MCF 10A (cell line): ENCODE results near the gene IFI27L1. TPM values are rescaled to one million over a fixed set of nuclear protein-coding genes. Genes with fewer than 3 reads are reported as not detected.

ENCODE experiments used
- BruUV-seq: library from RNA; stranded (reverse); fragments of 400-500 nt; replicated peaks from 2 replicates; lab custom pipeline; 2021; lab: Mats Ljungman, UMichigan
- CTCF ChIA-PET: fragments of 300-600 bp; sonication (Branson Sonifier 250); formaldehyde crosslinking; extraction: SDS; loops from one replicate; lab custom pipeline; 2021; ENCODE audit warnings: antibody characterized with exemption, inconsistent platforms; lab: Yijun Ruan, JAX
- POLR2A ChIA-PET: fragments of 300-600, 350-650 bp; sonication (Branson Sonifier 250); formaldehyde crosslinking; extraction: SDS; loops from one replicate; lab custom pipeline; 2020; ENCODE audit warnings: antibody characterized with exemption, inconsistent platforms; lab: Yijun Ruan, JAX
- DNase-seq: peaks from one replicate; pipeline ENCODE4 v3.0.0-alpha.2; 2018; ENCODE audit not compliant: unreplicated experiment
- H3K27ac Mint-ChIP-seq: one replicate; pipeline ENCODE4 v1.8.0; 2022; ENCODE audit warnings: mild to moderate bottlenecking, low read depth, mixed read lengths; ENCODE audit not compliant: unreplicated experiment
- H3K27me3 Mint-ChIP-seq: one replicate; pipeline ENCODE4 v1.8.0; 2022; ENCODE audit warnings: mixed read lengths; ENCODE audit not compliant: insufficient read depth, unreplicated experiment
- H3K36me3 Mint-ChIP-seq: one replicate; pipeline ENCODE4 v1.8.0; 2022; ENCODE audit warnings: mild to moderate bottlenecking, moderate library complexity, mixed read lengths; ENCODE audit not compliant: insufficient read depth, unreplicated experiment
- H3K4me1 Mint-ChIP-seq: one replicate; pipeline ENCODE4 v1.8.0; 2022; ENCODE audit warnings: mixed read lengths; ENCODE audit not compliant: insufficient read depth, unreplicated experiment
- H3K4me3 Mint-ChIP-seq: one replicate; pipeline ENCODE4 v1.8.0; 2022; ENCODE audit warnings: mild to moderate bottlenecking, moderate library complexity, mixed read lengths; ENCODE audit not compliant: unreplicated experiment
- H3K9me3 Mint-ChIP-seq: one replicate; pipeline ENCODE4 v1.8.0; 2022; ENCODE audit warnings: mixed read lengths; ENCODE audit not compliant: unreplicated experiment
- intact Hi-C: fragments of 100-400 bp; cut with micrococcal nuclease; formaldehyde crosslinking; loops from 2 replicates; pipeline ENCODE4 v1.14.1; 2022
- total RNA-seq: library from RNA; stranded (reverse); gene quantifications from 2 replicates; pipeline ENCODE4 v1.2.3, GENCODE V29; 2022
- TF ChIP-seq, protein P1 (sequence below): fragments of 200-600 bp; IDR thresholded peaks from one replicate; pipeline ENCODE4 v1.8.0; 2022; ENCODE audit warnings: antibody characterized with exemption, mild to moderate bottlenecking; ENCODE audit not compliant: unreplicated experiment

Gene IFI27L1
- total RNA-seq, 1 experiment from 2014 or later: 18.4 TPM

DNA sequence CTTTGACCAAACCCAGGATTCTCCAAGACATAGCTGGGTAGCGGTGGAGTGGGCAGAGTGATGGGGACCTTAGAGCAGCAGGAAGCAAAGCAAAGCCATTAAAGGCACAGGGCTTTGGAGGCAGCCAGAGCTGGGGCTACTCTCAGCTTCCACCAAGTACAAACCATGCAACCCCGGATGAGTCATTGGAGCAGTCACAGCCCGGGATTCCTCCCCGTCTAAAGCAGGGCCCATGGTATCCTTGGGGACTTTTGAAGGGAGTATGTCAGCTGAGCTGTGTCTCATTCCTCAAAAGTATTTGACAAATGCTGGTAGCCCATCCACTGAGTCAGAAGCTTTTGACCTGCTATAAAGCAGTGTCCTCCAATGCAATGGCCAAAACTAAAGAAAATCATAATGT is 19.7 kb downstream of the IFI27L1 start:
- intact Hi-C loops: no loop called here
- CTCF ChIA-PET: interaction anchor here (0.7 to 1.3 kb wide), 2 partner anchors 31 to 36 kb away, joined by 3 read pairs; no protein-coding TSS in a partner anchor
- Mint-ChIP-seq H3K9me3 (no peaks in the 10 kb centered on the region), H3K4me3 (no peak overlapping the region), H3K36me3 (no peaks in the 10 kb centered on the region), H3K4me1 (no peaks in the 10 kb centered on the region), H3K27me3 (no peaks in the 10 kb centered on the region), H3K27ac (no peak overlapping the region)
- TF ChIP-seq, protein P1, sequence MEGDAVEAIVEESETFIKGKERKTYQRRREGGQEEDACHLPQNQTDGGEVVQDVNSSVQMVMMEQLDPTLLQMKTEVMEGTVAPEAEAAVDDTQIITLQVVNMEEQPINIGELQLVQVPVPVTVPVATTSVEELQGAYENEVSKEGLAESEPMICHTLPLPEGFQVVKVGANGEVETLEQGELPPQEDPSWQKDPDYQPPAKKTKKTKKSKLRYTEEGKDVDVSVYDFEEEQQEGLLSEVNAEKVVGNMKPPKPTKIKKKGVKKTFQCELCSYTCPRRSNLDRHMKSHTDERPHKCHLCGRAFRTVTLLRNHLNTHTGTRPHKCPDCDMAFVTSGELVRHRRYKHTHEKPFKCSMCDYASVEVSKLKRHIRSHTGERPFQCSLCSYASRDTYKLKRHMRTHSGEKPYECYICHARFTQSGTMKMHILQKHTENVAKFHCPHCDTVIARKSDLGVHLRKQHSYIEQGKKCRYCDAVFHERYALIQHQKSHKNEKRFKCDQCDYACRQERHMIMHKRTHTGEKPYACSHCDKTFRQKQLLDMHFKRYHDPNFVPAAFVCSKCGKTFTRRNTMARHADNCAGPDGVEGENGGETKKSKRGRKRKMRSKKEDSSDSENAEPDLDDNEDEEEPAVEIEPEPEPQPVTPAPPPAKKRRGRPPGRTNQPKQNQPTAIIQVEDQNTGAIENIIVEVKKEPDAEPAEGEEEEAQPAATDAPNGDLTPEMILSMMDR: no peak
- DNase-seq: peak; percentile 49
- POLR2A ChIA-PET: interaction anchor here (0.8 to 1.4 kb wide), 2 partner anchors 9 to 19 kb away, joined by 3 to 4 read pairs; partner anchors contain the start of gene IFI27L1
- no TSS peak for BruUV-seq

DNA sequence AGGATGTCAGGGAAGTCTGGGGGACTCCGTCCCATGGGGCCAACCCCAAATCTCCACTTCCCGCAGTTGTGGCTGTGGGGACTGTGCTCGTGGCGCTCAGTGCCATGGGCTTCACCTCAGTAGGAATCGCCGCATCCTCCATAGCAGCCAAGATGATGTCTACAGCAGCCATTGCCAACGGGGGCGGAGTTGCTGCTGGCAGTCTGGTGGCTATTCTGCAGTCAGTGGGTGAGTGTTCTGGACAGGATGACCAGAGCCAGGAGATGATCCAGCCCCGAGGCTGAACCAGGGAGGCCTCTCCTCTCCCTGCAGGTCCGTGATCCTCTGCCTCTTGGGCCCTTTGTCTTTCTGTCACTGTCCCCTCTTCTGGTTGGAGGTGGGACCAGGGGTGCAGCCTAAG is 20.6 kb downstream of the IFI27L1 start:
- TF ChIP-seq, protein P1: no peak
- intact Hi-C loops: no loop called here
- ChIA-PET POLR2A (interaction anchor here (1.4 kb wide), 1 partner anchor 10 kb away, joined by 3 read pairs; no protein-coding TSS in a partner anchor), CTCF (no interaction called here)
- H3K4me3 Mint-ChIP-seq: no peak overlapping the region
- no peaks in the 10 kb centered on the region for H3K36me3 Mint-ChIP-seq
- H3K27me3 Mint-ChIP-seq: no peaks in the 10 kb centered on the region
- H3K9me3 Mint-ChIP-seq: no peaks in the 10 kb centered on the region
- no peak for DNase-seq
- BruUV-seq: no TSS peak
- no peaks in the 10 kb centered on the region for H3K4me1 Mint-ChIP-seq
- no peak overlapping the region for H3K27ac Mint-ChIP-seq

DNA sequence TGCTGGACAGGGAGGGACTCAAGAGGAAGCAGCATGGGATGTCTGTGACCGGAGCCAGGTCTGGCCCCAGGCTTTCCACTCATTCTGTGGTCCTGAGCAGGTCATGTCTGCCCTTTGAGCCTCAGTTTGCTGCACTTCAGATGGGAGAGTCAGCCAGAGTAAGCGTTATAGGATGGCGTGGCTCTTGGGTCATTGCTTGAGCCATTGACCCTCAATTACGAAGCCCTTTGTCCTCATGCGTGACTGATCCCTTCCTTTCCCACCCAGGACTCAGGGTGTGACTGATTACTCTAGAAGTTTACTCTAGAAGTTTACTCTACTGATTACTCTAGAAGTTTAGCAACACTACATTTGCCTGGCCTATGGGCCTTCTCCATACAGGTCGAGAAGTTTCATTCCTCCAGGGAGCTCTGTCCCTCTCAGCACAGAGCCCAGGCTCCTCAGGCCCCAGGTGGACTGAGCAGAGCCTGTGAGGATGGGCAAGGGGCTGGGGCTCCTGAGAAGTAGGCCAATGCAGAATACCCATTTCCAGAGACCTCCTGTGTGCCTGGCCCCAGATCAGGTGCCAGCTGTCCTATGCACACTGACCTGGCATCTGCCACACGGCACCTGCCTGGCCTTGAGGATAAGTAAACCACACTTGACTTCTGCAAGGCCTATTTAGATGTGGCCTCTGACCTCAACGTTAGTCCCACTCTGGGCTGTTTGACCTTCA is 21.8 kb downstream of the IFI27L1 start:
- H3K27me3 Mint-ChIP-seq: no peaks in the 10 kb centered on the region
- POLR2A ChIA-PET: no interaction called here
- TF ChIP-seq, protein P1: no peak
- no peak overlapping the region for H3K27ac Mint-ChIP-seq
- DNase-seq: no peak
- no peaks in the 10 kb centered on the region for H3K9me3 Mint-ChIP-seq
- no peaks in the 10 kb centered on the region for H3K4me1 Mint-ChIP-seq
- intact Hi-C loops: no loop called here
- CTCF ChIA-PET: interaction anchor here (1.0 kb wide), 1 partner anchor 67 kb away, joined by 3 read pairs; no protein-coding TSS in a partner anchor
- BruUV-seq: no TSS peak
- H3K4me3 Mint-ChIP-seq: no peak overlapping the region
- no peaks in the 10 kb centered on the region for H3K36me3 Mint-ChIP-seq

DNA sequence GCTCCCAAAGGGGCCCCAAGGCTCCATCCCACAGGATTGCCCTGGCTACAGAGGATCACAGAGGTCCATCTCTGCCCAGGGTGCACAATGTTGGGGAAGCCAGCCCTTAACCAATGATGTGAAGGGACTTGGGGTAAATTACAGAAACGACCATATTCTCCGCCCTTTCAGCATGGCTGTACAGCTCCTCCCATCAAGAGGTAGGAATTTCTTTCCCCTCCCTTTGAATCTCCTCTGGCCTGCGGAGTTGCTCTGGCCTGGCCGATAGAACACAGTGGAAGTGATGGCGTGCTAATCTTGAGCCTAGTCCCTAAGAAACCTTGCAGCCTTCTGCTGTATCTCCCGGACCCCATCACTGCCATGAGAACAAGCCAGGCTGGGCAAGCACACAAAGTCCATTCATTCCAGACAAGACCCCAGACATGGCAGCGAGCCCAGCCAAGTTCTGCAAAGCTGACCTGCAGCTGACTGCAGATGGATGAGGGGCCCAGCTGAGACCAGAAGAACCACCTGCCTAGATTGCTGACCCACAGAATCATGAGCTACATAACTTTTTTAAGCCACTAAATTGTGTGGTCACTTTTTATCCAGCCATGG is 22.5 kb downstream of the IFI27L1 start:
- H3K4me1 Mint-ChIP-seq: no peaks in the 10 kb centered on the region
- H3K4me3 Mint-ChIP-seq: no peak overlapping the region
- TF ChIP-seq, protein P1: no peak
- intact Hi-C loops: no loop called here
- ChIA-PET CTCF (interaction anchor here (0.7 to 1.0 kb wide), 2 partner anchors 29 to 68 kb away, joined by 3 read pairs; no protein-coding TSS in a partner anchor), POLR2A (no interaction called here)
- no peaks in the 10 kb centered on the region for H3K36me3 Mint-ChIP-seq
- DNase-seq: no peak
- no peak overlapping the region for H3K27ac Mint-ChIP-seq
- no TSS peak for BruUV-seq
- no peaks in the 10 kb centered on the region for H3K27me3 Mint-ChIP-seq
- H3K9me3 Mint-ChIP-seq: no peaks in the 10 kb centered on the region
